NCI-H510A (cell line): Measurements from ENCODE around the gene CRB3.

Source experiments
- DNase-seq: peaks from one replicate; lab custom pipeline; 2025; lab: John Stamatoyannopoulos, UW

Gene CRB3

DNA sequence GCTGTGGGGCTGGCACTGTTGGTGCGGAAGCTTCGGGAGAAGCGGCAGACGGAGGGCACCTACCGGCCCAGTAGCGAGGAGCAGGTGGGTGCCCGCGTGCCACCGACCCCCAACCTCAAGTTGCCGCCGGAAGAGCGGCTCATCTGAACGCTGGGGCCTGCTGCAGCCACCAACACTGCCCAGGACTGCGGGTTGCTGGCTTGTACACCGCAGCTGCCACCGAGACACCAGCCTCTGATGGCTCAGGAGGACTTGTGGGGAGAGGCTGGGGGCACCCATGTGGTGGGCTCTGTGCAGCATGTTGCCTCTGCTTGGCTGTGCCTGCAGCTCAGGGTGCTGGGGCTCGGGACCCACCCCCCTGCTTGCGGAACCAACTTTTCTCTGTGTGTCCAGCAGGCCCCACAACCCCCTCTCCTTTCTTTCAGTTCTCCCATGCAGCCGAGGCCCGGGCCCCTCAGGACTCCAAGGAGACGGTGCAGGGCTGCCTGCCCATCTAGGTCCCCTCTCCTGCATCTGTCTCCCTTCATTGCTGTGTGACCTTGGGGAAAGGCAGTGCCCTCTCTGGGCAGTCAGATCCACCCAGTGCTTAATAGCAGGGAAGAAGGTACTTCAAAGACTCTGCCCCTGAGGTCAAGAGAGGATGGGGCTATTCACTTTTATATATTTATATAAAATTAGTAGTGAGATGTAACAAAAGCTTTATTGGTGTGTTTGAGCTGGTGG lies 2.6 kb downstream of the CRB3 start:
- DNase-seq, result no peak

DNA sequence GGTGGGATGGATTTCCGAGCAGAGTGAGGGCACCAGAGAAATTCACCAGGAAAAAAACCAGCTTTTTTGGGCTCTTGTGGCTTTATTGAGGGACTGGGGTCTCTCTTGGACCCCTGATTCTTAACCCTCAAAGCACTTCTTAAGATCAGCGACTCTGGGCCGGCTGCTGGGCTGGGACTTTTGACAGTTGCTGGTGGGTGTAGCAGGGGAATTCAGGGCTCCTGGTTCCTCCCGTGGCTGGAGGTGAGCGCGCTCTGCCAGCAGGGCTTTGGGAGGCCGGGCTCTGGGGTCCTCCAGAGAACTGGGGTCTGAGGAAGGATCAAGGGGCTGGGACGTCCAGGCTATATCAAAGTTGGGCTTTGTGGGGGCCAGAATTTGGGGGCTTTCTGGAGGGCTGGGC lies 3.3 kb downstream of the CRB3 start:
- no peak for DNase-seq

DNA sequence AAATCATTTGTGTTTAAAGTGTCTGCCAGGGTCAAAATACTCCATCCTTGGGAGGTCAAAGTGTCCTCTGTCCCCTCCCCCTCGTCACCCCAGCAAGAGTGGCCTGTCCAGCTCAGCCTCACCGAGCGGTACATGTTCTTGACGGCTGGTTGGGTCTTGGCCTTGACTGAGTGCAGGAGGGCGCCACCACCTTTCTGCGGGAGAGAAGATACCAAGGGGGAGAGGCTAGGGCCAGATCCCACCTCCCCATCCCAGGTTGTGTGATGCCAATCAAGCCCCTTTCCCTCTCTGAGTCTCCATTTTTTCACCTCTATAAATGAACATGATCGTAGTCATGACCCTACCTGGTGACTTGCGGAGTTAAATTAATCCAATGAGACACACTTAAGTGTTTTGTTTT lies 6.1 kb downstream of the CRB3 start:
- no peak for DNase-seq

DNA sequence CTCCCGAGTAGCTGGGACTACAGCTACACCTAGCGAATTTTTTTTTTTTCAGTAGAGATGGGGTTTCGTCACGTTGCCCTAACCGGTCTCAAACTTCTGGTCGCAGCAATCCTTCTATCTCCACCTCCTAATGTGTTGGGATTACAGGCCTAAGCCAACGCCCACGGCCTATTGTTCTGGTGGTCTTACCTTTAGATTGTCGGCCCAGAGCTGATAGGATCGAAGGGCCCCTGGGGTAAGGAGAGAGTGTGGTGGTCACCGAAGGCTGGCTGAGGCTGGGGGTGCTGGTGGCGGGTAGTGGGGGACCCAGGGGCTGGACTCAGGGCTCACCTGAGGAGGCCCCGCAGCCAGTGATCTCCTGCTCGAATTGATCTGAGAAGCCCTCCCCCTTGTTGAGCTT lies 7.0 kb downstream of the CRB3 start:
- DNase-seq, result no peak

DNA sequence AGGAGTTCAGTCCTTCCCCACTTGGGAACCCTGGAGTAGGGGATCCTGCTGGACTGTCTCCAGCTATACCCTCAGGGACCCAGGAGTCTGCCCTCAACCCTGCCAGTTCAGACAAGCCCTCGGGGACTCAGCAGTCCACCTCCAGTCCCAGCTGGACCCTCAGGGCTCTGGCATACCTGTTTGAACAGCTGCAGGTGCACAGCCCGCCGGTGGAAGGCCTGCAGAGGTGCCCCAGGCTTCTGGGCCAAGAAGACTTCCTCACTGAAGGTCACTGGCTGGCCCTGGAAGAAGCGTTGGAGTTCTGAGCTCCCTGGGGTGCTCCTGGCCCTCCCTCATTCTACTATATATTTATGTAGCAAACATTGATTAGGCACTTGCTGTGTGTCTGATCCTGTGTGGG lies 8.6 kb downstream of the CRB3 start:
- DNase-seq, result no peak

DNA sequence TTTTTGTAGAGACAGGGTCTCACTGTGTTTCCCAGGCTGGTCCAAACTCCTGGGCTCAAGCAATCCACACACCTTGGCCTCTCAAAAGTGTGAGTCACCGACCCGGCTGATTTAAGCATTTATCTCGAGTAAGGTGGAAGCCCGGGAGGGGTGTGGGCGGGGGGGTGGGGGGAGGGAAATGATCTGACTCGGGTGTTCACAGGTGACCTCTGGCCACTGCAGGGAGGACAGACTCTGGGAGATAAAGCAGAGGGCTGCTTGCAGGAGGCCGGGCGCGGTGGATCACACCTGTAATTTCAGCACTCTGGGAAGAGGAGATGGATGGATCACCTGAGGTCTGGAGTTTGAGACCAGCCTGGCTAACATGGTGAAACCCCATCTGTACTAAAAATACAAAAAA lies 9.6 kb downstream of the CRB3 start:
- DNase-seq, result no peak

DNA sequence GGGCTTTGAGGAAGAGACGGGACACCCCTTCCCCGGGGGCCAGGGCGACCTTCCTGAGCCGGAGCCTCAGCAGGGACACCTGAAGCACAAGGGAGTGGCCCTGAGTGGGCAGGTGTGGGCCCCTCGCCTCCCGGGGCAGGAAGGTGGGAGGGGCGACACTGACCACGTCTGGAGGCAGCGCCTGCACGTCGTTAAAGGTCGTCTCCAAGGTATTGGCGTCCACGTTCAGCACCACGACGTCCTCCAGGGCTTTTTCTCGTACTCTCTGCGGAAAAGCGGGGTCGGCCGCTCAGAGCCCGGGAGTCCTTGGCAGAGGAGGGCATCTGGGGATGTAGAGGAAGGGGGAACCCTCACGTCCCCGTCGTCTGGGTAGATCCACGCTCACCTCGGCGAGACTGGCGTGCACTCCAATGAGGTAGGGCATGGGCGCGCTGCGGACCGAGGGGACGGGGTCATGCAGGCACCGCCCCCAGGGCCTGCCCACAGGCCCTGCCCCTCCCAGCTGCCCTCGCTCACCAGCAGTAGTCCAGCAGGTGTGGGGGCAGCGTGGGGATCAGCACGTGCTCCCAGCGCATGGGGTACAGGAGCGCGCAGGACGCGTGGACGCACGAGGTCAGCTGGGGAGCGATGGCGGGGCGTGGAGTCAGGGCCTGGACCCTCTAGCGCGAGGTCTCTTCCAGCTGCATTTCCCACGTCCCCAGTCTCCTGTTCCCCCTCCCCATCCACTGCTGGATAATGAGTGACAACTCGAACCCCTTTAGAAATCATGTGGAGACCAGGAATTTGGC lies 11.4 kb downstream of the CRB3 start:
- no peak for DNase-seq

DNA sequence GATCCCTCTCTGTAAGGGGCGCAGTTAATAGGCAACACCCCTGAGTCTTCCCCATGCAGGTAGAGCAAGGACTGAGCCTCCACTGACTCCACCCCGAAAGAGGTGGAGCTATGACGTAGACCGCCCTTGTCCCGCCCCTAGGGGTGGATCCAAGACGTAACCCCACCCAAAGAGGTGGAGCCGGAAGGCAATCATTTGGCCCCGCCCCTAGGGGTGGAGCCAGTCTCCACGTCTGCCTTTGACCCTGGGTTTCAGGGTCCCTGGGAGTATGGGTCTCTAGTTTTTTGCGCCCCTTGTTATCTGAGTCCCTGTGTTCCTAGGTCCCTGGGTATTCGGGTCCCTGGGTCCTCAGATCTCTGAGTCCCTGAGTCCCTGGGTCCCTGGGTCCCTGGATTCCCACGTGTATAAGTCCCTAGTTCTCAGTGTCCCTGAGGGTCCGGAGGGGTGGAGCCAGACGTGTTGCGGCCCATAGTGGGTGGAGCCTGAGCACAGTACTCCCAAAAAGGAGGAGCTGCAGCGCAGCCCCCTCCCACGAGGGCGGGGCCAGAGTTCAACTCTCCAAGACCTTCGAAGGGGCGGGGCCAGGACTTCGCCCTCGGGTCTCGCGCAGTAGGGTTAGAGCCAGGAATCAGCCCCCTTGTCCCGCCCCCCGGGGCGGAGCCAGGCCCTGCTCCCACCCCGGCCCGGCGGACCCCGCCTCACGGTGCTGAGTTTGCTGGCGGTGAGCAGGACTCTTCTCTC lies 12.3 kb downstream of the CRB3 start:
- DNase-seq, result no peak

DNA sequence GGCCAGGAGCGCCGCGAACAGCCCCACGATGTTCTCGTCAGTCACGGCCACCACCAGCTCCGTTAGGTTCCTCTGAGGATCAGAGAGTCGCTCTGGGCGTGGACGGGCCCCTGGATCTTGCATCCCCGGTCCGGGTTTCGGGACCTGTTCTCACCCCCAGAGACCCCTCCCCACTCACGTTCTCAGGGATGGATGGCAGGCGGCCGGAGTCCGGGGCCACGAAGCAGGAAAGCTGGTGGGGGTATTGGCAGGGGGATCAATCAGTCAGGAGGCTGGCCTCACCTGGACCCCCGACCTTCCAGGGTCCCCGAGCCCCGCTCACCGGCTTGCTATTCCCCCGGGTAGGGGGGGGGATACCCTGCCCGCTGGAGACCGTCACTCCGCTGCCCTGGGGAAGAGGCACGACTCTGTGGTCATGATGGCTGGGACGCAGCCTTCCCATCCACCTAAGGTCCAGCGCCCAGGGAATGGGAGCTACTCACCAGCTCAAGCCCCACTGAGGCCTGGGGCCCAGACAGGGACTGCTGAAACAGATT lies 12.9 kb downstream of the CRB3 start:
- no peak for DNase-seq

DNA sequence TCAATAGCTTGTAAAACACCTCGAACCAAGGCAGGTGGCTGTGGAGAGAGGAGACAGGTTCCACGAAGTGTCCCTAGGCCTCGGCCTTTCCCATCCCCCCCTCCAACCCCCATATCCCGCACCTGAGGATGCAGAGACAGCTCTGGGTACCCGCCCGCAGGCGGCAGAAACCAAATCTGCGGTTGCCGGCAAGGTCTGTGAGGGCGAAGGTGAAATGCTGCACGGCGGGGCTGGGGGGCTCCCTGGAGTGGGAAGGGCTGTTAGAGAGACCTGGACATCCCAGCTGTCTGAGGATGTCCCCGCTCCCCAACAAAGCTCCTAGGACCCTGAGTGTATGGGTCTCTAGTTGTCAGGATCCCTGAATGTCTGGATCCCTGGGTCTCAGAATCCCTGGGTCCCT lies 14.7 kb downstream of the CRB3 start:
- no peak for DNase-seq

DNA sequence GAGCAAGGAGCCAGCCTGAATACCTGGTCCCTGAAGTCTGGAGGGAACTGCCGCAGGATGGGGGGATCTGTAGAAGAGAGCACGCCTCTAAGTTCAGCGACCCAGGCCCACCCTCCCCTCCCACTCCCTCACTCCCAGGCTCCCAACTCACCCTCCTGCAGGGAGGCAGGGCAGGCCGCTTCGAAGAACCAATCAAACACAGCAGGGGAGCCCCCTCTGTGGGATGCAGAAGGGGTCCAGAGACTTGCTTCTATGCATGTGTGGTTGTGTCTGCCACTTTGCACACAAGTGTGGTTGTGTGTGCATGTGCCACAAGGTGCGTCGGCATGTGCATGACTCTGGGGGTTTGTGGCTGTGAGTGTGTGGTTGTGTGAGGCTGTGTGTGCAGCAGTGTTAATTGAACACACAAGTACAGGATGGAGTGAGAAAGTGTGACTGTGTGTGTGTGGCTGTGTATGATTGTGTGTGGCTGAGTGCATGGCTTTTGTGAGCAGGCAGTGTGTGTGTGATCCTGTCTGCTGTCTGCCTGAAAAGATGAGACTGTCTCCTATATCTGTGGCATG lies 15.8 kb downstream of the CRB3 start:
- no peak for DNase-seq

DNA sequence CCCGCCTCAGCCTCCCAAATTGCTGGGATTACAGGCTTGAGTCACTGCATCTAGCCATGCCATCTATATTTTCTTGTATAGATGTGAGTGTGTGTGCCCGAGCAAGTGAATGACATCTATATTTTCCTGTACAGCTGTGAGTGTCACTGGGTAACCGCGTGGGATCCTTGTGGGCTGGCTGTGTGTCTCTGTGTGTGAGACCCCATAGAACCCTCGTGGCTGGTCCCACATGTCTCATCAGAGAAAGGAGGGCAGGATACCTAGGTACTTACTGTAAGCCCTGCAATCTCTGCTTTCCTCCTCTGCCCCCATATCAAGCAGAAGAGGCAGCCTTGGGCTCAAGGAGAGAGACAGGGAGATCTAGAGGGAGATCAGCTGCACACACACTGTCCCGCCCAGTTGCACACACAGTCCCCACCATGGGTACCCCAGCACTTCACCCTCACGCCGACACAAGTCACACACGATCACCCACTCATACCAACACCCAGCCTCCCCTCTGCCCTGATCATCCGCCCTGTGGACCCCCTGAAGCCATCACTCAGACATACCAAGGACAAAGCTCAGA lies 16.9 kb downstream of the CRB3 start:
- no peak for DNase-seq

DNA sequence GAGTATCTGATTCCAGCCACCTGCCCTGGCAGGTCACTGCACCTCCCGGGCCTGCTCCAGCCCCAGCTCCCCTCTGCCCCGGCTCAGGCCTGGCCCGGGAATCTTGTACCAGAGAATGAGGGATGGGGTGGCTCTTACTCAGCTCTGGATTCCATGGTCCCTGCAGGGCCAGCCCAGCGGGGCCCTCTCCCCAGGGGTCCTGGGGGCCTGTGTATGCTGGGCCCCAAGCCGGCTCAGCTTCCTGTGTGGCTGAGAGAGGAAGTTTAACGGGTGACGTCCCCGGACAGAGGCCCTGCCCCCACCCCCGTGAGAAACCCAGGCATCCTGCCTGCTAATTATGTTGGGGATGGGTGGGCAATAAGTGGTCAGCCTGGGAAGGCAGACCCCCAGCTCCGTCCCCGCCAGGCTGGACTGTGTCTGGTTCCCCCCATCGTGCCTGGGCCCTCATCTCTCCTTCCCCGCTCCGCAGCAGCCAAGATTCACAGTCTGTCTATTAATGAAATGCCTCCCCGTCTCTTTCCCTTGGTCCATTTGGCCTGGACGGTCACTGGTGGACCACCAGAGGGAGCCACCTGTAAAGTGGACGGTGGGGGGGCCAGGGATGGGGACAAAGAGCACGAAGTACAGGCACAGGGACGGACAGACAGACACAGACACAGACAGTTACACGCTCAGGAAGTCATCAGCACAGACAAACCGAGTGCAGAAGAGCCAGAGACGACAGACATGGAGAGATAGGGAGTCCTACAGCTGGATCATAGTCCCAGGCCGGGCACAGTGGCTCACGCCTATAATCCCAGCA lies 17.7 kb downstream of the CRB3 start, which contains the start of gene DENND1C:
Gene DENND1C (minus strand): TSS at position 247 of the 802 bp plus-strand sequence. CDS start 92 bp downstream, at position 155.
- no peak for DNase-seq

DNA sequence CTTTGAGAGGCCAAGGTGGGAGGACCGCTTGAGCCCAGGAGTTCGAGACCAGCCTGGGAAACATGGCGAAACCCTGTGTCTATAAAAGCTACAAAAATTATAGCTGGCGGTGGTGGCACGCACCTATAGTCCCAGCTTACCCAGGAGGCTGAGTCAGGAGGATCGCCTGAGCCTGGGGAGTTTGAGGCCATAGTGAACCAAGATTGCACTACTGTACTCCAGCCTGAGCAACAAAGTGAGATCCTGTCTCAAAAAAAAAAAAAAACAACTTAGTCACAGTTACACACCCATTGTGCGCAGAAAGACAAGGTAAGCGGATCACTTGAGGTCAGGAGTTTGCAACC lies 18.2 kb downstream of the CRB3 start:
- no peak for DNase-seq

DNA sequence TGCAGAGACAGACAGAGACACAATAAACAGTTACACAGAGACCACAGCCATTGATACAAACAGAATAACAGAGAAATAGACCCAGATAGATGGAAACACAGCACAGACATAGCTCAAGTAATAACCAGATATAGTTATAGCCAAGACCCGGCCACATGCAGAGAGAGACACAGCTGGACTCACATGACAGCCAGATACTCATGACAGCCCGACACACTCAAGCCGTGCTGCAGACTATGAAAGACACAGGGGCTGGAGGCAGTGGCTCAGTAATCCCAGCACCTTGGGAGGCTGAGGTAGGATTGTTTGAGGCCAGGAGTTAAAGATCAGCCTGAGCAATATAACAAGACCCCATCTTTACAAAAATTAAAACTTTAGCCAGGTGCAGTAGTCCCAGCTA lies 19.2 kb downstream of the CRB3 start:
- DNase-seq, result no peak

DNA sequence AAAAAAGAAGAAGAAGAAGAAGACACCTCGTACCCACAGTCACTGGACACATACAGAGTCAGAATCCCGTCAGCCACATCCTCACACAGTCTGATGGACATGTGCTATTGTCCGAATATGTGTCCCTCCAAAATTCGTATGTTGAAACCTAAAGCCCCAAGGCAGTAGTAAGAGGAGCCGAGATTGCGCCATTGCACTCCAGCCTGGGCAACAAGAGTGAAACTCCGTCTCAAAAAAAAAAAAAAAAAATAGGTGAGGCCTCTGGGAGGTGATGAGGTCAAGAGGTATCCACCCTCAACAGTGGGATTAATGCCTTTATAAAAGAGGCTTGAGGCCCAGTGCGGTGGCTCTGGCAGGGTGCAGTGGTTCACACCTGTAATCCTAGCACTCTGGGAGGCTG lies 20.2 kb downstream of the CRB3 start:
- no peak for DNase-seq

DNA sequence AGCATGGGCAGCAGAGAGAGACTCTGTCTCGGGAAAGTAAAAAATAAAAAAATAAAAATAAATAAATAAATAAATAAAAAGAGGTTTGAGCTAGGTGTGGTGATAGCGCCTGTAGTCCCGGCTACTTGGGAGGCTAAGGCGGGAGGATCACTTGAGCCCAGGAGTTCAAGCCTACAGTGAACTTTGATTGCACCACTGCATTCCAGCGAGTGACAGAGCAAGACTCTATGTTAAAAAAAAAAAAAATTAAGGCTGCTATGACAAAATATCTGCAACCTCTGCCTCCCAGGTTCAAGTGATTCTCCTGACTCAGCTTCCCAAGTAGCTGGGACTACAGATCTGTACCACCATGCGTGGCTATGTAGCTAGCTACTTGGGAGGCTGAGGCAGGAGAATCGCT lies 20.8 kb downstream of the CRB3 start:
- DNase-seq, result no peak

DNA sequence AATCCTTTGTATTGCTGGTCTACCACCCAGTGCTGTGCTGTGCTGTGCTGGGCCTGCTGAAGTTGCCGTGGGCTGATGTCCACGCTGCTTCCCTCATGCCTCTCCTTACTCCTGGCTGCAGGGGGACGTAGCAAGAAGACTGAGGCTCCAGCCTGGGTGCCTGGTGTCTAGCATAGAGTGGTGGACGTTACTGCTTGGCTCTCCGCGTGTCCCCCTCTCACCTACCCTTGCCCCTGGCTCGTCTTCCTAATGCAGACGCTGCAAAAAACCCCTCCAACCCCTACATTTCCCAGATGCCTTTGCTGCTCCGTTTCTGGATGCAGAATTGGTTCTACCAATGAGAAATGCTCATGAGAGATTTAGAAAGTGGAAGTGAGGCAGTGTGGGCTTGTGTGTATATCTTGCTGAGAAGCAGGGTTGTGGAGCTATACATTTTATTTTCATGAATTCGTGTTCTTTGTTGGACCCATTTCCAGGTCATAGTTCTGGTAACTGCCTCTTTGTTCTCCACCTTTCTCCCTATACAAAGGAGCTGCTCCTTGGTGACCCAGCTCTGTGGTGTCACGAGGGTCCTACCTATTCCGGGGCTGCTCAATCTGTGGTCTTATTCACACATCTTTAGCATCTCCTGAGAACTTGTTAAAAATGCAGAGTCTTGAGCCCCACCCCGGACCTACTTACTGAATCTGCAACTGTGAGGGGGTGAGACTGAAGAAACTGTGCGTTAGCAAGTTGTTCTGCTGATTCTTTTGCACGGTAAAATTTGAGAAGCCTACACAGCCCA lies 25.4 kb downstream of the CRB3 start:
- no peak for DNase-seq

DNA sequence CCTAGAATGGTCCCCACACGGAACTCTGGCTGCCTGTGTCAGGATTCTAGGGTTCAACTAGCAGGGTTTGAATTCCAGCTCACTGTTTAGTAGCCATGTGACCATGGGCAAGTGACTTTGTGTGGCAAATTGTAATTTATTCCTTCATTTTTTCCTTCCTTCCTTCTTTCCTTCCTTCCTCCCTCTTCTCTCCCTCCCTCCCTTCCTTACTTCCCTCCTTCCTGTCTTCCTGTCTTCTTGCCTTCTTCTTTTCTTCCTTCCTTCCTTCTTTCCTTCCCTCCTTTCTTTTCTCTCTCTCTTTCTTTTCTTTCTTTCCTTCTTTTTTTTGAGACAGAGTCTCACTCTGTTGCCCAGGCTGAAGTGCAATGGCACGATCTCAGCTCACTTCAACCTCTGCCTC lies 26.1 kb downstream of the CRB3 start:
- no peak for DNase-seq

DNA sequence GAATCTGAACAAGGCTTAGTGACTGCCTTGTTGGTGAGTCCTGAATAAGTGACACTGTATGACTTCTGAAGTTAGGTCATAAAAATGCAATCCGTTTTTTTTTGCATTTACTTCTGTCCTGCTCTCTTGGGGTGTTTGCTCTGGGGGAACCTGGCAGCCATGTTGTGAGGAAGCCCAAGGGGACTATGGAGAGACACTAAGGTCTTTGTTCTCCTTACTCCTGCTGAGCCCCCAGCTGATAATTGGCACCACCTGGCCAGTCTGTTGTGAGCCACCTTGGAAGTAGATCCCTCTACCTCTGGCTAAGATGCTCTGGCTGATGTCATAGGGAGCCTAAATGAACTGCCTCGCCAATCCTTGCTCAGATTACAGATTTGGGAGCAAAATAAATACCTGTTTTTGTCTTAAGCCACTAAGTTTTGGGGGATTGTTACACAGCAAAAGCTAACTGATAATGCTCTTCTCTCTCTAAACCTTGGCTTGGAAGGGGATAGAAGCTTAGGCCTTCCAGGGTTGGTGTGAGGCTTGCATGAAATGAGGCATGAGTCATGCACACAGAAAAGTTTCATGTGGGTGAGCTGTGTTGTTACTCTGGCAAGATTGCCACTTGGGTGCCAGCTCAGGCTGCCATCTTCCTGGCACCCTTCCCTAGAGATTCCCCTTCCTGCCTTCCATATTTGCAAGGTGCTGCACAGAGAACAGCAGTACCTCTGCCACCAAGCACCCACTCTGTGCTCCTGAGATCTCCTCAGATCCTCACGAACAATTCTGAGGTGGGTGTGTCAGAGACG lies 27.9 kb downstream of the CRB3 start:
- no peak for DNase-seq
